ENCODE results near the gene WDR6.

WDR6 gene

DNA sequence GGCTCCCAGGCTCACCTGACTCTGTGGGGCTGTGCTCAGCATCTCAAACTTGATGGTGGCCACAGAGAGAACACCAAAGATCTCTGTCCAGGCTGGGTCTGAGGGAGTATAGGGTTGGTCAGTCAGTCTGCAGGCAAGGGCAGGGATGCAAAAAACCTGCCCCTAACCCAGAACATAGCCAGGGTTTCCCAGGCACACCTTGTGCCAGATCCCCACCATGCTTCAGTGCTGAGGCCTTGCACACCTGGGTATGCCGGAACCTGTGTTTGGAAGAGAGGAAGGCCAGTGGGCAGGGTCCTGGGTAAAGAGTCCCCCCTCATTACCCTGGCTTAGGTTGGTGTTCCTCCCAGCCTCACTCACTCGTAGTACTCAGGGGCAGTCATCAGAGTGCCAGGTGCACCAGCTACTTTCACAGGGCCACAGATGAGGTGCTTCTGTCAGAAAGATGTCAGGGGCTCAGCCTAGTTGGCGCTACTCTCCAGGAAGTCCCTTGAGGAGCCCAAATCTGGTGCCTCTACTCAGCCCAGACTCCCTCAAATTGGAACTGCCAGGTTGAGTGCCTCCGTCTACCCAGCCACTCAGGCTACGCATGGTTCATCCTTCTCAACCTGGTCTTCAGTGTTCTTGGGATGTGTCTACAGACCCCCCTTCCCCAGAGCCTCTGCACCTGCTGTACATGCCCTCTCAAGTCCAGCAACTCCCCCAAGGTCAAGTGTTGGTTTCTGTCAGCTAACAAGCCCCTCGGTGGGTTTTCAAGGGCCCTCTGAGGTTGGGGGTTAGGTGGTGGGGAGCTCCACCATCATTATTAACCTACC is 9.4 kb downstream of the WDR6 start:
- no peaks in the 10 kb centered on the region for H3K27me3 ChIP-seq (ENCODE audit: control insufficient read depth in 1 of 2, insufficient read depth in 2 of 2, low read length in 2 of 2)
- peak overlapping the region; percentile 11 for H3K27ac ChIP-seq (ENCODE audit: low read length)
- no peak overlapping the region for H3K4me3 ChIP-seq (ENCODE audit: low read length in 2 of 2)
- H3K36me3 ChIP-seq (ENCODE audit: control insufficient read depth in 2 of 2, insufficient read depth in 2 of 2, low read length in 2 of 2), result peaks cover 37 to 40% of the 10 kb centered on the region in 2 donors
- no peak overlapping the region for H3K9ac ChIP-seq (ENCODE audit: low read length in 2 of 2)
- H3K9me3 ChIP-seq (ENCODE audit: control insufficient read depth in 2 of 2, low read length in 2 of 2), result no peaks in the 10 kb centered on the region
- H3K4me1 ChIP-seq (ENCODE audit: control insufficient read depth, insufficient read depth, low read length), result peaks cover 50% of the 10 kb centered on the region

DNA sequence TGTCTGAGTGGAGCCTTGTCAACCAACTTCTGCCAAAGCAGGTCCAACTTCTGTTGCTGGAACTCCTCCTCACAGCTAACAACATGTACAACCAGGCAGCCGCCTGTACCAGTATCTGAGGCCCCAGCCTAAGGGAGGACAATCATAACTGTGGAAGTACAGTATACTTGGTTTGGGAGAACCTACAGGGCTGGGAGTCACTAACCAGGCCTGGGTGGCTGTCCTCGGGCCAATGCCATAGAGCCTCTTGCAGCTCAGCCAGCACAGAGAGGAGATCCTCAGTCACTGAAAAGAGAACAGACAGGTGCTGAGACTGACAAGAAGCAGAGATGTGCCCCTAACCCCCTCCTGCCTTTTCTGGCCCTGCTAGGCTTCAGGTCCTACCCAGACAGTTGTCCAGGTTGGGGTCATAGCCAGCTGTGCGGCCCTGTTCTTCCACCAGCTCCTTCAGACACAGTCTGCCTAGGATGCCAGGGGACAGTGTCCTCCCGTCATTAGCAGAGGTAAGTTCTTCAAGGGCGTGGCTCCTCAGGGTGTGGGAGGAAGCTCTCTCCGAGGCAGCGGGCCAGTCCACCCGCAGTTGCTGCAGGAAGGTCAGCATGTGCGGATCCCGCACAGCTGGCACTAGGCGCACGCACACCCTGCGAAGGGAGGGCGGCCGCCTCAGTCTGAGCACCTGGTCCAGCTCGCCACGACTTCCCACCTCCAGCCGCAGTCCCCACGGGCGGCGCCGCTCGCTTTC is 10.2 kb downstream of the WDR6 start:
- Histone ChIP-seq H3K4me1 (ENCODE audit: control insufficient read depth, insufficient read depth, low read length) (peaks cover 48% of the 10 kb centered on the region), H3K9me3 (ENCODE audit: control insufficient read depth in 2 of 2, low read length in 2 of 2) (no peaks in the 10 kb centered on the region), H3K36me3 (ENCODE audit: control insufficient read depth in 2 of 2, insufficient read depth in 2 of 2, low read length in 2 of 2) (peaks cover 31 to 36% of the 10 kb centered on the region in 2 donors), H3K9ac (ENCODE audit: low read length in 2 of 2) (peak overlapping the region; percentile 73 to 74), H3K4me3 (ENCODE audit: low read length in 2 of 2) (peak overlapping the region; percentile 82 to 88), H3K27ac (ENCODE audit: low read length) (peak overlapping the region; percentile 49), H3K27me3 (ENCODE audit: control insufficient read depth in 1 of 2, insufficient read depth in 2 of 2, low read length in 2 of 2) (no peaks in the 10 kb centered on the region)

DNA sequence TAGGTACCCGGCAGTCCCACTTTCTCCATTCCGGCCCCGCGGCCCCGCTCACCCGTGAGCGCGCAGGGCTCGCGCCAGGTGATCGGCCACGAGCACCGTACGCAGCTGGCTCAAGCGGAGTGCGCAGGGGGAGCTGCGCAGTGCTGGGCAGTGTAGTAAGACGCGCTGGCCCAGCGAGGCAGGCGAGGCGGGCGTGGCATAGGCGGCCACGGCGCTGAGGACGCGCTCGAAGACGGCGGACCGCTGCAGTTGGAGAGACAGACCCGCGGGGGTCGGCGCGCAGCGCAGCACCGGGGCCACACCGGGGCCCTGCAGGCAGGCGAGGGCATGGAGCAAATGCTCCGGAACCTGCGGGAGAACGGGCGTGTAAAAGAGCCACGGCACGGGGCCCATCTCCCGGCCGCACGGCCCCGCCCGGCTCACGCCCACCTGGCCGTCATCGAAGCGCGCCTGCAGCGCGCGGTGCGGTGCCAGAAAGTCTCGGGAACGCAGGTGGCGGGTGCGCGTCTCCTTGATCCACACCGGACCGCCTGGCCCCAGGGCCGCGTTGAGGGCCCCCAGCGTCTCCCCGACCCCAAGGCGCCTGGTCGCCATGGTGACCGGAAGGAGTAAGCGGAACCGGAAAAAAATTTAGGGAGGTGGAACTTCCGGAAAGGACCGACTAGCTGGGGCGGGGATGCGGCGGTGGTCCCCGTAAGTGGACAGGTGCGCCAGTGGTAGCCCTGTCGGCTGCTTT is 10.9 kb downstream of the WDR6 start, which contains the start of gene DALRD3:
Gene DALRD3 (minus strand): TSS at position 610 of the 736 bp plus-strand sequence. CDS start 16 bp downstream, at position 594.
- Histone ChIP-seq H3K4me3 (ENCODE audit: low read length in 2 of 2) (peak within 1 kb of the TSS; percentile 82 to 88), H3K27me3 (ENCODE audit: control insufficient read depth in 1 of 2, insufficient read depth in 2 of 2, low read length in 2 of 2) (no peaks in the 10 kb centered on the region), H3K9me3 (ENCODE audit: control insufficient read depth in 2 of 2, low read length in 2 of 2) (no peaks in the 10 kb centered on the region), H3K4me1 (ENCODE audit: control insufficient read depth, insufficient read depth, low read length) (peaks cover 48% of the 10 kb centered on the region), H3K36me3 (ENCODE audit: control insufficient read depth in 2 of 2, insufficient read depth in 2 of 2, low read length in 2 of 2) (peaks cover 28 to 31% of the 10 kb centered on the region in 2 donors), H3K9ac (ENCODE audit: low read length in 2 of 2) (peak within 1 kb of the TSS; percentile 73 to 74), H3K27ac (ENCODE audit: low read length) (peak within 1 kb of the TSS; percentile 49)

GRCh38 chr3:49018707-49019006 is 11.5 kb downstream of the WDR6 start:
- H3K4me3 ChIP-seq (ENCODE audit: low read length in 2 of 2), result peak overlapping the region; percentile 82 to 88

GRCh38 chr3:49019941-49020329 is 12.7 kb downstream of the WDR6 start:
- Histone ChIP-seq H3K9me3 (ENCODE audit: control insufficient read depth in 2 of 2, low read length in 2 of 2) (no peaks in the 10 kb centered on the region), H3K27me3 (ENCODE audit: control insufficient read depth in 1 of 2, insufficient read depth in 2 of 2, low read length in 2 of 2) (no peaks in the 10 kb centered on the region), H3K27ac (ENCODE audit: low read length) (peak overlapping the region; percentile 98), H3K4me1 (ENCODE audit: control insufficient read depth, insufficient read depth, low read length) (peaks cover 51% of the 10 kb centered on the region), H3K9ac (ENCODE audit: low read length in 2 of 2) (peak overlapping the region in 1 of 2 donors; percentile 89), H3K36me3 (ENCODE audit: control insufficient read depth in 2 of 2, insufficient read depth in 2 of 2, low read length in 2 of 2) (peaks cover 28 to 32% of the 10 kb centered on the region in 2 donors), H3K4me3 (ENCODE audit: low read length in 2 of 2) (peak overlapping the region; percentile 71 to 95)

More at GRCh38 chr3:49018707-49019006, 11.5 kb downstream of the WDR6 start:
- Histone ChIP-seq H3K27ac (ENCODE audit: low read length) (peak overlapping the region; percentile 49), H3K9me3 (ENCODE audit: control insufficient read depth in 2 of 2, low read length in 2 of 2) (no peaks in the 10 kb centered on the region), H3K36me3 (ENCODE audit: control insufficient read depth in 2 of 2, insufficient read depth in 2 of 2, low read length in 2 of 2) (peaks cover 24 to 31% of the 10 kb centered on the region in 2 donors), H3K4me1 (ENCODE audit: control insufficient read depth, insufficient read depth, low read length) (peaks cover 51% of the 10 kb centered on the region), H3K27me3 (ENCODE audit: control insufficient read depth in 1 of 2, insufficient read depth in 2 of 2, low read length in 2 of 2) (no peaks in the 10 kb centered on the region), H3K9ac (ENCODE audit: low read length in 2 of 2) (peak overlapping the region; percentile 73 to 74)

DNA sequence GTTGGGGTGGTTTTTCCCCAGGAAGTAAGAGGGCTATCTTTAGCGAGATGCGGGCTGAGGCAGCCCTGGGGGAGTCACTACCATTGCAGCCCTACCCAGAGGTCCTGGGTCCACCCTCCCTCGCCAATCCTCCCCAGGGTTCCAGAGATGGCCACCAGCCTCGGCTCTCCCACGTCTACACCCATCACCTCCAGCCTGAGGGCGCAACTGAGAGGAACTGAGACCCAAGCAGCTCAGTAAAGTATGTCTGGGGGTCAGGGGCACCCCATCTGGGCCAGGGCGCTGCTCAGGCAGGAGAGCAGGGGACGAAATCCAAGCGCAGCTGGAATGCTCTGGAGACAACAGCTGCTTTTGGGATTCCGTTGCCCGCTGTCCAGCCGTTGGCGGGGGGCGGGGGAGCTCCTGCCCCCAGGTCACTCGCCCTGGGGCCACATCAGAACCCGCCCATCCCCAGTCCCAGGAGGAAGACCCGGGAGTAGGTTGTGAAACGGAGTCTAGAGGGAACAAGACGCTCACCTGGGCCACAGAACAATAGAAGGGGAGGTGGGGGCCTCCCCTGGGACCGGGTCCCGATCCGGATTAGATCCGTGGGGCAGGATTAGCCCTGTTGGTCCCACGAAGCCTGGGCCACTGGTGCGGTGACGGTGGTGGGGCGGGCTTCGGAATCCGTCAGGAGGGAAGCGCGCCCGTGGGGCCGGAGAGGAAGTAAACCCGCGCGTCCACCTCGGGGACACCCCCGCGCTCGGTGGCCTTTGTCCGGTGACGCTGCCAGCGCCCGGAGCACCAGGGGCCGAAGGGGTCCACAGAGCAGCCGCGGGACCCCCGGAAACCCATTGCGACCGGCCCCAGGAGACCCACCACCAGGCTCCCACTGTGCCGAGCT is 13.4 kb downstream of the WDR6 start:
- Histone ChIP-seq H3K9me3 (ENCODE audit: control insufficient read depth in 2 of 2, low read length in 2 of 2) (no peaks in the 10 kb centered on the region), H3K4me3 (ENCODE audit: low read length in 2 of 2) (peak overlapping the region; percentile 71 to 95), H3K9ac (ENCODE audit: low read length in 2 of 2) (peak overlapping the region; percentile 76 to 89), H3K4me1 (ENCODE audit: control insufficient read depth, insufficient read depth, low read length) (peaks cover 51% of the 10 kb centered on the region), H3K27me3 (ENCODE audit: control insufficient read depth in 1 of 2, insufficient read depth in 2 of 2, low read length in 2 of 2) (no peaks in the 10 kb centered on the region), H3K27ac (ENCODE audit: low read length) (peak overlapping the region; percentile 98), H3K36me3 (ENCODE audit: control insufficient read depth in 2 of 2, insufficient read depth in 2 of 2, low read length in 2 of 2) (peaks cover 29 to 32% of the 10 kb centered on the region in 2 donors)

GRCh38 chr3:49021213-49021812 is 14.1 kb downstream of the WDR6 start:
- H3K4me1 ChIP-seq (ENCODE audit: control insufficient read depth, insufficient read depth, low read length), result peaks cover 51% of the 10 kb centered on the region
- H3K36me3 ChIP-seq (ENCODE audit: control insufficient read depth in 2 of 2, insufficient read depth in 2 of 2, low read length in 2 of 2), result peaks cover 29% of the 10 kb centered on the region in 2 donors
- H3K27ac ChIP-seq (ENCODE audit: low read length), result peak overlapping the region; percentile 98
- peak overlapping the region; percentile 76 to 95 for H3K9ac ChIP-seq (ENCODE audit: low read length in 2 of 2)
- H3K9me3 ChIP-seq (ENCODE audit: control insufficient read depth in 2 of 2, low read length in 2 of 2), result no peaks in the 10 kb centered on the region
- H3K4me3 ChIP-seq (ENCODE audit: low read length in 2 of 2), result peak overlapping the region; percentile 71 to 95
- no peaks in the 10 kb centered on the region for H3K27me3 ChIP-seq (ENCODE audit: control insufficient read depth in 1 of 2, insufficient read depth in 2 of 2, low read length in 2 of 2)

DNA sequence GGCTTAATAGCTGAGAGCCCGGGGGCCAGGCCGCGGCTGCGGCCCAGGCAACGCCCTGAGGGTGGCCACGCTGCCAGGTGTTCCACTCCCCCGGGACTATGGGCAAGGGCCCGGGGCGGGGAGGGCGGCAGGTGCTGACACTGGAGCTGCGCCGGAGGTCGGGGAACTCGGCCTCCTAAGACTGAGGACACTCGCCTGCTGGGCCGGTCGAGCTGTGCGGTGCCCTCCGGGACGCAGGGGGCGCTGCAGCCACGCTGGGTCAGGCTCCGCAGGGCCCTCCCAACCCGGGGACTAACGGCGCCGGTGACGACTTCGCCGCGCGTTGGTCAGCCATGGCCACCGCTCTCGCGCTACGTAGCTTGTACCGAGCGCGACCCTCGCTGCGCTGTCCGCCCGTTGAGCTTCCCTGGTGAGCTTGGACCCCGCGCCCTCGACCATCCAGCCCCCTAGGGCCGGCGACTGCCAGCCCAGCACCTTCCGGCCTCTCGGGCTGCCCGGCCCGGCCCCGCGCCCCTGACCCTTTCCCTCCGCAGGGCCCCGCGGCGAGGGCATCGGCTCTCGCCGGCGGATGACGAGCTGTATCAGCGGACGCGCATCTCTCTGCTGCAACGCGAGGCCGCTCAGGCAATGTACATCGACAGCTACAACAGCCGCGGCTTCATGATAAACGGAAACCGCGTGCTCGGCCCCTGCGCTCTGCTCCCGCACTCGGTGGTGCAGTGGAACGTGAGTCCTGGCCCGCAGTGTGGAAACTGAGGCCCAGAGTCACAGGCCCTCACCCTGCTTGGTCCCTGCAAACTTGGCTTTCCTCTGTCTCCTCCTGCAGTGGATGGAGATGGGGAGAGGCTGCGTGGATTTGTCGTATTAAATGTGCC is 14.9 kb downstream of the WDR6 start, which contains the start of gene NDUFAF3:
Gene NDUFAF3 (plus strand): TSS at position 309 of the 875 bp plus-strand sequence. CDS start 24 bp downstream, at position 333.
- H3K9ac ChIP-seq (ENCODE audit: low read length in 2 of 2), result peak within 1 kb of the TSS; percentile 76 to 95
- H3K27ac ChIP-seq (ENCODE audit: low read length), result peak within 1 kb of the TSS; percentile 98
- peak within 1 kb of the TSS; percentile 71 to 95 for H3K4me3 ChIP-seq (ENCODE audit: low read length in 2 of 2)
- peaks cover 46% of the 10 kb centered on the region for H3K4me1 ChIP-seq (ENCODE audit: control insufficient read depth, insufficient read depth, low read length)
- no peaks in the 10 kb centered on the region for H3K9me3 ChIP-seq (ENCODE audit: control insufficient read depth in 2 of 2, low read length in 2 of 2)
- H3K27me3 ChIP-seq (ENCODE audit: control insufficient read depth in 1 of 2, insufficient read depth in 2 of 2, low read length in 2 of 2), result no peaks in the 10 kb centered on the region
- peaks cover 27 to 33% of the 10 kb centered on the region in 2 donors for H3K36me3 ChIP-seq (ENCODE audit: control insufficient read depth in 2 of 2, insufficient read depth in 2 of 2, low read length in 2 of 2)

DNA sequence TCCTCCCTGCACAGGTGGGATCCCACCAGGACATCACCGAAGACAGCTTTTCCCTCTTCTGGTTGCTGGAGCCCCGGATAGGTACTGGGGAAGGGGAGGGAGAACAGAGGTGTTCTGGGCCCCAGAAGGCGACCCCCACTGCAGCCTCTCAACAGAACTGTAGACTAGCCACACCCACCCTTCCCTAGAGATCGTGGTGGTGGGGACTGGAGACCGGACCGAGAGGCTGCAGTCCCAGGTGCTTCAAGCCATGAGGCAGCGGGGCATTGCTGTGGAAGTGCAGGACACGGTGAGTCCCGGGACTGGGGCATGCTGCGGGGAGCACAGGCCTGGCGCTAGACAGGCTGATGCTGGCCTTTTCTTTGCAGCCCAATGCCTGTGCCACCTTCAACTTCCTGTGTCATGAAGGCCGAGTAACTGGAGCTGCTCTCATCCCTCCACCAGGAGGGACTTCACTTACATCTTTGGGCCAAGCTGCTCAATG is 15.5 kb downstream of the WDR6 start:
- Histone ChIP-seq H3K36me3 (ENCODE audit: control insufficient read depth in 2 of 2, insufficient read depth in 2 of 2, low read length in 2 of 2) (peaks cover 27 to 33% of the 10 kb centered on the region in 2 donors), H3K9ac (ENCODE audit: low read length in 2 of 2) (peak overlapping the region; percentile 76 to 95), H3K27ac (ENCODE audit: low read length) (peak overlapping the region; percentile 98), H3K4me3 (ENCODE audit: low read length in 2 of 2) (peak overlapping the region; percentile 71 to 95), H3K4me1 (ENCODE audit: control insufficient read depth, insufficient read depth, low read length) (peaks cover 40% of the 10 kb centered on the region), H3K9me3 (ENCODE audit: control insufficient read depth in 2 of 2, low read length in 2 of 2) (no peaks in the 10 kb centered on the region), H3K27me3 (ENCODE audit: control insufficient read depth in 1 of 2, insufficient read depth in 2 of 2, low read length in 2 of 2) (no peaks in the 10 kb centered on the region)
